ENCODE measurements around the gene MT1M.

Gene MT1M

GRCh38 chr16:56679078-56679730, 46.7 kb downstream of the MT1M start:
- TF ChIP-seq CTCF (IDR thresholded peaks at IDR 0.05; ENCODE audit: extremely low read depth, missing control alignments) = no peak

GRCh38 chr16:56679818-56680217, 47.4 kb downstream of the MT1M start:
- no peak for TF ChIP-seq CTCF (IDR thresholded peaks at IDR 0.05; ENCODE audit: extremely low read depth, missing control alignments)
- DNase-seq (ENCODE audit: low spot score) = no peak

More at GRCh38 chr16:56679078-56679730, 46.7 kb downstream of the MT1M start:
- DNase-seq (ENCODE audit: low spot score) = no peak

GRCh38 chr16:56681939-56682702, 49.7 kb downstream of the MT1M start, which contains the start of gene MT1X:
MT1X (plus strand) TSS chr16:56682470; CDS start chr16:56682541, 71 bp downstream.
- peak; percentile 88 for DNase-seq (ENCODE audit: low spot score)
- TF ChIP-seq CTCF (IDR thresholded peaks at IDR 0.05; ENCODE audit: extremely low read depth, missing control alignments) = no peak

GRCh38 chr16:56682703-56683397, 50.4 kb downstream of the MT1M start:
- no peak for TF ChIP-seq CTCF (IDR thresholded peaks at IDR 0.05; ENCODE audit: extremely low read depth, missing control alignments)
- no peak for DNase-seq (ENCODE audit: low spot score)
